Fibroblast of skin of abdomen (primary cell): ENCODE results near the gene RREB1. TPM values are rescaled to one million over a fixed set of nuclear protein-coding genes. Genes with fewer than 3 reads are reported as not detected.

Experiments used
- DNase-seq: peaks from one replicate; pipeline ENCODE4 v3.0.0-alpha.2; 2013
- polyA plus RNA-seq, 2 experiments: library from polyadenylated mRNA; unstranded; fragments of 120-200 nt; gene quantifications; one replicate each; pipeline ENCODE4 v1.2.1, GENCODE V29; 2013; ENCODE audit not compliant: insufficient read length in 2 of 2

The RREB1 gene
- polyA plus RNA-seq (2013, experiment 1 of 2; ENCODE audit: insufficient read length) = 10.4 TPM
- 10.5 TPM for polyA plus RNA-seq (2013, experiment 2 of 2; ENCODE audit: insufficient read length)

- DNase-seq = peak; percentile 74
Measured at GRCh38 chr6:7107578-7108195, at the start of gene RREB1. Gene RREB1 (plus strand): TSS chr6:7107961. CDS start chr6:7181912, 73,951 bp downstream.

- DNase-seq = peak; percentile 95
Measured at GRCh38 chr6:7058250-7058923, 49.4 kb upstream of the RREB1 start.

- no peak for DNase-seq
Measured at GRCh38 chr6:7060769-7061516, 46.8 kb upstream of the RREB1 start.

- no peak for DNase-seq
Measured at GRCh38 chr6:7062451-7063162, 45.2 kb upstream of the RREB1 start.

GRCh38 chr6:7067305-7067704, 40.5 kb upstream of the RREB1 start:
- no peak for DNase-seq

GRCh38 chr6:7071405-7071804, 36.4 kb upstream of the RREB1 start:
- DNase-seq = no peak

GRCh38 chr6:7073082-7073820, 34.5 kb upstream of the RREB1 start:
- no peak for DNase-seq

- no peak for DNase-seq
Measured at GRCh38 chr6:7073821-7074525, 33.8 kb upstream of the RREB1 start.

- DNase-seq = no peak
Measured at GRCh38 chr6:7074870-7075269, 32.9 kb upstream of the RREB1 start.

- DNase-seq = no peak
Measured at GRCh38 chr6:7075341-7076000, 32.3 kb upstream of the RREB1 start.

GRCh38 chr6:7077856-7078255, 29.9 kb upstream of the RREB1 start:
- DNase-seq = no peak

- no peak for DNase-seq
Measured at GRCh38 chr6:7078856-7079255, 28.9 kb upstream of the RREB1 start.

GRCh38 chr6:7080311-7080710, 27.4 kb upstream of the RREB1 start:
- no peak for DNase-seq

- peak; percentile 9 for DNase-seq
Measured at GRCh38 chr6:7085911-7086310, 21.9 kb upstream of the RREB1 start.

GRCh38 chr6:7086488-7086887, 21.3 kb upstream of the RREB1 start:
- DNase-seq = peak; percentile 66

GRCh38 chr6:7087066-7087465, 20.7 kb upstream of the RREB1 start:
- DNase-seq = peak; percentile 29

GRCh38 chr6:7087491-7087979, 20.2 kb upstream of the RREB1 start:
- no peak for DNase-seq

GRCh38 chr6:7088076-7088742, 19.6 kb upstream of the RREB1 start:
- no peak for DNase-seq

GRCh38 chr6:7098993-7099392, 8.8 kb upstream of the RREB1 start:
- no peak for DNase-seq
